Upper lobe of left lung (tissue), 6 donors: ENCODE results near the gene TMEM164. TPM values are rescaled to one million over a fixed set of nuclear protein-coding genes. Genes with fewer than 3 reads are reported as not detected.
A peak's percentile ranks its signal among the peaks of the same experiment; 100 is the strongest.

Experiments used
- ATAC-seq, 2 donors: fragments of 200-7000 bp; cut with Tn5 transposase; one replicate each; pipeline ENCODE4 v1.9.1; 2022; ENCODE audit warnings: mild to moderate bottlenecking in 2 of 2, moderate library complexity in 2 of 2; ENCODE audit not compliant: low FRiP score in 2 of 2
- DNase-seq, 2 donors: peaks; one replicate each; pipeline ENCODE4 v3.0.0-alpha.2; 2019 to 2020
- H3K27ac ChIP-seq, 4 donors: fragments of 200-600 bp; sonication (generic); one replicate each; pipeline ENCODE4 v1.5.1; 2016 to 2019
- H3K27me3 ChIP-seq, 4 donors: fragments of 200-600 bp; sonication (generic); one replicate each; pipeline ENCODE4 v1.5.1; 2017 to 2019
- H3K36me3 ChIP-seq, 4 donors: fragments of 200-600 bp; sonication (generic); one replicate each; pipeline ENCODE4 v1.5.1; 2016 to 2019
- H3K4me1 ChIP-seq, 4 donors: fragments of 200-600 bp; sonication (generic); one replicate each; pipeline ENCODE4 v1.5.1; 2018 to 2019
- H3K4me3 ChIP-seq, 4 donors: fragments of 200-600 bp; sonication (generic); one replicate each; pipeline ENCODE4 v1.5.1; 2017 to 2019; ENCODE audit warnings: mild to moderate bottlenecking in 2 of 4, moderate library complexity in 1 of 4
- H3K9me3 ChIP-seq, 4 donors: fragments of 200-600 bp; sonication (generic); one replicate each; pipeline ENCODE4 v1.5.1; 2018 to 2019
- CTCF ChIP-seq, 6 experiments: fragments of 450-650 bp in 4 of 6; fragments of 200-600 bp in 2 of 6; sonication (generic) in 2 of 6; IDR thresholded peaks; one replicate each; pipeline ENCODE4 v1.5.1; 2016 to 2019; ENCODE audit warnings: antibody characterized with exemption in 6 of 6
- EP300 ChIP-seq, 4 donors: sonication (generic); formaldehyde crosslinking; IDR thresholded peaks; one replicate each; pipeline ENCODE4 v1.5.1; 2017; ENCODE audit warnings: antibody characterized with exemption in 4 of 4, control low read depth in 2 of 4
- POLR2A ChIP-seq, 4 donors: fragments of 450-650 bp; IDR thresholded peaks; one replicate each; pipeline ENCODE4 v1.5.1; 2016 to 2017; ENCODE audit warnings: antibody characterized with exemption in 4 of 4, mild to moderate bottlenecking in 2 of 4
- POLR2AphosphoS5 ChIP-seq, 2 donors: sonication (generic); formaldehyde crosslinking; IDR thresholded peaks; one replicate each; pipeline ENCODE4 v1.5.1; 2017; ENCODE audit warnings: antibody characterized with exemption in 2 of 2
- WGBS, 2 donors: methylation state at CpG; one replicate each; pipeline ENCODE4 v1.1.5; 2017 to 2018; 5-methylcytosine and 5-hydroxymethylcytosine counted together
- total RNA-seq, 6 donors: library from RNA; depleted of rRNA in 4 of 6; stranded (reverse); fragments of >200 nt in 4 of 6; gene quantifications; one replicate each; pipeline versions ENCODE4 v1.1.0 to v1.2.1, GENCODE V29; 2016 to 2021
- donor health status: DM: no; HTN: no; CAD: no; lungs with moderate emphysema.
- donor health status: DM: no; HTN: yes; CAD: no; lungs with severe emphysema.

TMEM164 gene
- total RNA-seq, 6 donors from 2014 or later: 41.8 to 115 (median 61.8) TPM

GRCh38 chrX:110103344-110103743 is 100.4 kb downstream of the TMEM164 start:
- Histone ChIP-seq H3K36me3 (no peaks in the 10 kb centered on the region), H3K27ac (no peak overlapping the region), H3K9me3 (no peaks in the 10 kb centered on the region), H3K4me3 (no peak overlapping the region), H3K4me1 (peaks cover 0 to under 1% (median 0%) of the 10 kb centered on the region in 4 donors), H3K27me3 (no peaks in the 10 kb centered on the region)
- TF ChIP-seq POLR2A (IDR thresholded peaks at IDR 0.05) (no peak), POLR2AphosphoS5 (IDR thresholded peaks at IDR 0.05) (no peak), EP300 (IDR thresholded peaks at IDR 0.05) (no peak), CTCF (IDR thresholded peaks at IDR 0.05) (no peak)
- WGBS, 2 donors: 78 to 100% methylated on average over 1 of the region's 1 CpG
- DNase-seq (no peak), ATAC-seq (no peak)

GRCh38 chrX:110104078-110104477 is 101.2 kb downstream of the TMEM164 start:
- no peak overlapping the region for H3K4me3 ChIP-seq
- 85 to 98% methylated on average over 3 of the region's 3 CpGs for WGBS, 2 donors
- TF ChIP-seq CTCF (IDR thresholded peaks at IDR 0.05) (no peak), POLR2A (IDR thresholded peaks at IDR 0.05) (no peak), EP300 (IDR thresholded peaks at IDR 0.05) (no peak), POLR2AphosphoS5 (IDR thresholded peaks at IDR 0.05) (no peak)
- H3K4me1 ChIP-seq: peaks cover 0 to 5% (median 1%) of the 10 kb centered on the region in 4 donors
- no peak overlapping the region for H3K27ac ChIP-seq
- H3K27me3 ChIP-seq: no peaks in the 10 kb centered on the region
- H3K9me3 ChIP-seq: no peaks in the 10 kb centered on the region
- DNase-seq (no peak), ATAC-seq (no peak)
- no peaks in the 10 kb centered on the region for H3K36me3 ChIP-seq

GRCh38 chrX:110108381-110108821 is 105.5 kb downstream of the TMEM164 start:
- Histone ChIP-seq H3K9me3 (no peaks in the 10 kb centered on the region), H3K4me1 (peaks cover 0 to 5% (median 1%) of the 10 kb centered on the region in 4 donors), H3K27ac (peak overlapping the region in 2 of 4 donors; percentile 39 to 48), H3K4me3 (no peak overlapping the region), H3K36me3 (peaks cover 0 to 12% (median 0%) of the 10 kb centered on the region in 4 donors), H3K27me3 (no peaks in the 10 kb centered on the region)
- no peak for TF ChIP-seq EP300 (IDR thresholded peaks at IDR 0.05)
- no peak for TF ChIP-seq CTCF (IDR thresholded peaks at IDR 0.05)
- no peak for TF ChIP-seq POLR2AphosphoS5 (IDR thresholded peaks at IDR 0.05)
- no peak for TF ChIP-seq POLR2A (IDR thresholded peaks at IDR 0.05)
- WGBS, 2 donors: 45% methylated on average over 3 of the region's 3 CpGs; no CpG with 5 or more reads in 1 of the 2 donors
- ATAC-seq (peak in 1 of 2 donors; percentile 58), DNase-seq (peak in 1 of 2 donors; percentile 33)

GRCh38 chrX:110114260-110114776 is 111.4 kb downstream of the TMEM164 start:
- Histone ChIP-seq H3K4me1 (no peaks in the 10 kb centered on the region), H3K9me3 (no peaks in the 10 kb centered on the region), H3K27ac (no peak overlapping the region), H3K36me3 (peaks cover 0 to 11% (median 0%) of the 10 kb centered on the region in 4 donors), H3K27me3 (no peaks in the 10 kb centered on the region), H3K4me3 (no peak overlapping the region)
- ATAC-seq (no peak), DNase-seq (no peak)
- WGBS, 2 donors: 73 to 88% methylated on average over 3 to 4 of the region's 4 CpGs
- TF ChIP-seq CTCF (IDR thresholded peaks at IDR 0.05): no peak
- TF ChIP-seq POLR2AphosphoS5 (IDR thresholded peaks at IDR 0.05): no peak
- TF ChIP-seq EP300 (IDR thresholded peaks at IDR 0.05): no peak
- no peak for TF ChIP-seq POLR2A (IDR thresholded peaks at IDR 0.05)
